K562 (cell line): Measurements from ENCODE around the gene CLCA2. TPM values are rescaled to one million over a fixed set of nuclear protein-coding genes. Genes with fewer than 3 reads are reported as not detected.

Experiments
- ATF3 ChIP-seq, 2 experiments: fragments of 450-650 bp in 1 of 2; sonication (generic) in 1 of 2; formaldehyde crosslinking in 1 of 2; IDR thresholded peaks in 1 of 2; conservative IDR thresholded peaks in 1 of 2; 2 replicates each; pipeline versions ENCODE4 v1.6.1 to v1.8.1; 2016 to 2023; ENCODE audit warnings: mild to moderate bottlenecking in 2 of 2, moderate library complexity in 2 of 2, inconsistent platforms in 1 of 2, missing genetic modification reagents in 1 of 2
- BRD9 ChIP-seq: fragments of 450-650 bp; IDR thresholded peaks from 2 replicates; pipeline ENCODE4 v1.6.1; 2018; ENCODE audit warnings: low read depth; ENCODE audit not compliant: partially characterized antibody
- CUX1 ChIP-seq: fragments of 200-800 bp; sonication (Bioruptor generic); IDR thresholded peaks from 2 replicates; pipeline ENCODE4 v1.6.1; 2016; ENCODE audit warnings: missing genetic modification characterization, missing compliant biosample characterization
- GTF2B ChIP-seq: IDR thresholded peaks from 2 replicates; pipeline ENCODE4 v1.6.1; 2011; ENCODE audit not compliant: insufficient read length; ENCODE audit errors: extremely low read depth
- HDAC3 ChIP-seq: fragments of 450-650 bp; IDR thresholded peaks from 2 replicates; pipeline ENCODE4 v1.6.1; 2018; ENCODE audit warnings: borderline replicate concordance, mild to moderate bottlenecking, moderate library complexity; ENCODE audit not compliant: partially characterized antibody
- HDGF ChIP-seq: fragments of 450-650 bp; IDR thresholded peaks from 2 replicates; pipeline ENCODE4 v1.6.1; 2016
- HNRNPK ChIP-seq: fragments of 200-400 bp; formaldehyde crosslinking; IDR thresholded peaks from one replicate; pipeline ENCODE4 v1.6.1; 2018; ENCODE audit warnings: mild to moderate bottlenecking, low read depth, low read length; ENCODE audit not compliant: poor library complexity, severe bottlenecking
- MCM3 ChIP-seq: fragments of 450-650 bp; IDR thresholded peaks from 2 replicates; pipeline ENCODE4 v1.6.1; 2016
- NFIC ChIP-seq: fragments of 450-650 bp; IDR thresholded peaks from 2 replicates; pipeline ENCODE4 v1.6.1; 2017; ENCODE audit warnings: mild to moderate bottlenecking, inconsistent platforms
- PCBP1 ChIP-seq: fragments of 200-400 bp; formaldehyde crosslinking; IDR thresholded peaks from 2 replicates; pipeline ENCODE4 v1.6.1; 2018; ENCODE audit warnings: mild to moderate bottlenecking, low read depth, low read length; ENCODE audit not compliant: poor library complexity, severe bottlenecking
- SRSF1 ChIP-seq: fragments of 200-400 bp; formaldehyde crosslinking; IDR thresholded peaks from 2 replicates; pipeline ENCODE4 v1.6.1; 2017; ENCODE audit warnings: mild to moderate bottlenecking, low read depth, low read length, moderate library complexity
- ZFPM2 ChIP-seq: fragments of 250-450 bp; sonication (Bioruptor Pico); IDR thresholded peaks from 2 replicates; pipeline ENCODE4 v1.5.1; 2022; ENCODE audit warnings: mild to moderate bottlenecking
- ZHX1 ChIP-seq: fragments of 150-350 bp; conservative IDR thresholded peaks from 2 replicates; pipeline ENCODE4 v1.6.1; 2014; ENCODE audit warnings: low read length
- ZNF75A ChIP-seq: fragments of 450-650 bp; formaldehyde crosslinking; IDR thresholded peaks from 2 replicates; pipeline ENCODE4 v1.4.0; 2020; ENCODE audit warnings: mild to moderate bottlenecking
- polyA plus RNA-seq, 8 experiments: library from polyadenylated mRNA; depleted of rRNA in 4 of 8; stranded (reverse) in 5 of 8; unstranded in 3 of 8; fragments of >200 nt; fragmentation: Nextera tagmentation in 2 of 8; fragmentation: Illumina TruSeq in 1 of 8; extraction: Ambion mirVana in 2 of 8; extraction: Trizol in 1 of 8; gene quantifications; 2 replicates each; pipeline versions ENCODE4 v1.2.1 to v1.2.3, GENCODE V29; 2011 to 2014; ENCODE audit warnings: inconsistent platforms in 1 of 8, missing spikeins in 1 of 8
- total RNA-seq, 7 experiments: library from RNA; depleted of rRNA in 6 of 7; stranded (reverse); fragments of >200 nt in 6 of 7; fragmentation: Illumina TruSeq in 2 of 7; extraction: Trizol in 2 of 7; gene quantifications; 2 replicates each; pipeline versions ENCODE4 v1.2.1 to v1.2.3, GENCODE V29; 2011 to 2021; ENCODE audit warnings: low replicate concordance in 1 of 7

Gene CLCA2
- total and polyA plus RNA-seq, 9 of the 15 experiments (the other 6 are each of a cell fraction or from before 2014, with no cell fraction given): 0.03 TPM; not detected in 8

GRCh38 chr1:86460998-86461397 lies 37.0 kb downstream of the CLCA2 start (continued):
- TF ChIP-seq GTF2B (no peak), ATF3 (IDR thresholded peaks at IDR 0.05) (no peak), ATF3 (CRISPR knock-in tag; conservative IDR thresholded peaks at IDR 0.05) (no peak), HDAC3 (no peak), ZFPM2 (CRISPR knock-in tag) (no peak), BRD9 (no peak), ZNF75A (CRISPR knock-in tag) (no peak), HDGF (no peak), CUX1 (no peak), ZHX1 (no peak), SRSF1 (no peak), MCM3 (no peak), PCBP1 (no peak), HNRNPK (no peak), NFIC (no peak)
